Measurements from ENCODE around the gene CDHR3.

The CDHR3 gene

DNA sequence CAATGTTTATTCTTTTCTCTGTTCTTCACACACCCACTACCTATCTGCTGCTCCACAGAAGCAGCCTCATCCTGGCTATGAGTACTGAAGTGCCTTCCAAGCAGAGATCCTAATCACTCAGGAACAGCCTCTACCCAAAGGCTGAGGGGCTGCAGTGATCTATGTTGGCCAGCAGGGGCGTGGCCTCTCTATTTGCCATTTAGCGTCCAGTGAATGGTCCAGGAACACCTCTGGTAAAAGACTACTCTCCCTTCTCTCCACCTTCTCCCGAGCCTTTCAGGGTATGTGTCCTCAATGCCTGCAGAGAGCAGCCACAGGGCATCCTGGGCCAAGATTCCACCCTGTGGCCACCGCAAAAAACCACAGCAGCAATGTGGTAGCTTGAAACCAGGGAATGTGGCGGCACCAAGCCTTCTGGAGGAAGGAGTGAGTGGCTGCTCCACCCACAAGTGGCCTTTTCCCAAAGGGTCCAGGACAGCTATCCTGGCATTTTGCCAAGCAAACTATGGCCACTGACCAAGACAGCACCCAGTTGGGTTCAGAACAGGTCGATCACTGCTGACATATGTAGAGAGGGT, 78.2 kb downstream of the CDHR3 start:
- Histone ChIP-seq H3K4ac (ENCODE audit: low read depth, low read length) (no peak overlapping the region), H2BK15ac (replicated peaks; ENCODE audit: low read depth) (no peak overlapping the region), H2AK5ac (ENCODE audit: low read length) (no peak overlapping the region), H2BK120ac (ENCODE audit: low read depth, low read length) (no peak overlapping the region), H4K5ac (ENCODE audit: low read length) (no peak overlapping the region), H4K8ac (ENCODE audit: low read depth, low read length) (no peak overlapping the region), H3K9ac (ENCODE audit: low read length) (no peak overlapping the region), H3K36me3 (ENCODE audit: control insufficient read depth, insufficient read depth, low read length) (no peaks in the 10 kb centered on the region), H3K4me2 (ENCODE audit: low read length) (no peak overlapping the region), H3K4me1 (ENCODE audit: control insufficient read depth, low read depth, low read length) (no peaks in the 10 kb centered on the region), H3K79me2 (ENCODE audit: control insufficient read depth, insufficient read depth, low read length) (no peaks in the 10 kb centered on the region), H3K27me3 (ENCODE audit: insufficient read depth, low read length, poor library complexity) (no peaks in the 10 kb centered on the region), H3K56ac (ENCODE audit: low read length) (peak overlapping the region; percentile 29), H3K23ac (ENCODE audit: low read length) (no peak overlapping the region), H3K18ac (ENCODE audit: low read length) (no peak overlapping the region), H3K4me3 (ENCODE audit: low read length) (no peak overlapping the region), H3K27ac (ENCODE audit: low read depth, low read length) (no peak overlapping the region), H3K79me1 (ENCODE audit: low read length) (no peaks in the 10 kb centered on the region), H2BK5ac (ENCODE audit: low read length) (no peak overlapping the region)
- no CpG with 5 or more reads among the region's 6 CpGs for WGBS (ENCODE audit: extremely low coverage, insufficient coverage, low lambda C conversion rate)
- peak; percentile 87 for DNase-seq

DNA sequence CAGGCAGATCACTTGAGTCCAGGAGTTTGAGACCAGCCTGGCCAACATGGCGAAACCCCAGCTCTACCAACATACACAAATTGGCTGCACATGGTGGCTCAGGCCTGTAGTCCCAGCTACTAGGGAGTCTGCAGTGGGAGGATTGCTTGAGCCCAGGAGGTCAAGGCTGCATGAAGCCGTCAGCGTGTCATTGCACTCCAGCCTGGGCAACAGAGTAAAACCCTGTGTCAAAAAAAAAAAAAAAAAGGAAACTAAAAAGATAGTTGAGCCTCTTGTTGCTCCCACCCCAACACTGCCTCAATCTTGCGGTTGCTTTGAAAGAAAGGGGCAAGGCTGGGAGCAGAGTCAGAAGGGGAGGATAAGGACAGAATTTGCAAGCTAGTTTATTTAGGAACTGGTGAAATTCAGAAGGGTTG, 79.1 kb downstream of the CDHR3 start:
- Histone ChIP-seq H3K4me2 (ENCODE audit: low read length) (no peak overlapping the region), H3K18ac (ENCODE audit: low read length) (peak overlapping the region; percentile 15), H2BK5ac (ENCODE audit: low read length) (no peak overlapping the region), H3K79me1 (ENCODE audit: low read length) (no peaks in the 10 kb centered on the region), H4K8ac (ENCODE audit: low read depth, low read length) (no peak overlapping the region), H3K36me3 (ENCODE audit: control insufficient read depth, insufficient read depth, low read length) (no peaks in the 10 kb centered on the region), H4K5ac (ENCODE audit: low read length) (no peak overlapping the region), H3K79me2 (ENCODE audit: control insufficient read depth, insufficient read depth, low read length) (no peaks in the 10 kb centered on the region), H3K23ac (ENCODE audit: low read length) (no peak overlapping the region), H3K4me3 (ENCODE audit: low read length) (no peak overlapping the region), H2AK5ac (ENCODE audit: low read length) (no peak overlapping the region), H3K4me1 (ENCODE audit: control insufficient read depth, low read depth, low read length) (no peaks in the 10 kb centered on the region), H2BK15ac (replicated peaks; ENCODE audit: low read depth) (no peak overlapping the region), H3K56ac (ENCODE audit: low read length) (peak overlapping the region; percentile 75), H3K9ac (ENCODE audit: low read length) (peak overlapping the region; percentile 30), H3K4ac (ENCODE audit: low read depth, low read length) (no peak overlapping the region), H2BK120ac (ENCODE audit: low read depth, low read length) (no peak overlapping the region), H3K27ac (ENCODE audit: low read depth, low read length) (no peak overlapping the region), H3K27me3 (ENCODE audit: insufficient read depth, low read length, poor library complexity) (no peaks in the 10 kb centered on the region)
- no peak for DNase-seq
- no CpG with 5 or more reads among the region's 4 CpGs for WGBS (ENCODE audit: extremely low coverage, insufficient coverage, low lambda C conversion rate)

DNA sequence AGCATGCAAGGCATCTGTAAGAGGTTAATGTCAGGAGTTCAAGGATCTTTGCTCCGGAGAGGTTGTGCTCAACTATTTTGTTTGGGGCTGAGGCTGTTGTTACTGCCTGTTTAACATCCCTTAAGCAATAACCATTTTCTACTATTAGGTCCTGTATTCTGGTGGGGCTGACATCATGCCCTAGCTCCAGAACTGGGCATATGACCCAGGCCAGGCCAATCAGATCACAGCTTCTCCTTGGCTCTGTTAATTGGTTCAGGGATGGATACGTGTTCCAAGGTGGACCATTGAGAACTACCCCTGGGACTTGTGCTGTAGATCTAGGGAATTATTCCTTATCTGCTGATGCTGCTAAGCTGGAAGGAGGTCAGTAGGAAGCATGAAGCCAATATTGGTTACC, 82.1 kb downstream of the CDHR3 start:
- no peaks in the 10 kb centered on the region for H3K79me1 ChIP-seq (ENCODE audit: low read length)
- WGBS (ENCODE audit: extremely low coverage, insufficient coverage, low lambda C conversion rate): no CpG with 5 or more reads among the region's 2 CpGs
- H3K4ac ChIP-seq (ENCODE audit: low read depth, low read length): no peak overlapping the region
- DNase-seq: no peak
- no peak overlapping the region for H4K5ac ChIP-seq (ENCODE audit: low read length)
- H3K4me3 ChIP-seq (ENCODE audit: low read length): no peak overlapping the region
- H2BK15ac ChIP-seq (replicated peaks; ENCODE audit: low read depth): no peak overlapping the region
- no peaks in the 10 kb centered on the region for H3K4me1 ChIP-seq (ENCODE audit: control insufficient read depth, low read depth, low read length)
- no peak overlapping the region for H4K8ac ChIP-seq (ENCODE audit: low read depth, low read length)
- H3K9ac ChIP-seq (ENCODE audit: low read length): no peak overlapping the region
- no peak overlapping the region for H2BK5ac ChIP-seq (ENCODE audit: low read length)
- no peak overlapping the region for H3K4me2 ChIP-seq (ENCODE audit: low read length)
- no peaks in the 10 kb centered on the region for H3K36me3 ChIP-seq (ENCODE audit: control insufficient read depth, insufficient read depth, low read length)
- no peaks in the 10 kb centered on the region for H3K27me3 ChIP-seq (ENCODE audit: insufficient read depth, low read length, poor library complexity)
- no peak overlapping the region for H3K18ac ChIP-seq (ENCODE audit: low read length)
- no peak overlapping the region for H3K23ac ChIP-seq (ENCODE audit: low read length)
- H2BK120ac ChIP-seq (ENCODE audit: low read depth, low read length): no peak overlapping the region
- no peak overlapping the region for H3K27ac ChIP-seq (ENCODE audit: low read depth, low read length)
- no peak overlapping the region for H3K56ac ChIP-seq (ENCODE audit: low read length)
- no peak overlapping the region for H2AK5ac ChIP-seq (ENCODE audit: low read length)
- no peaks in the 10 kb centered on the region for H3K79me2 ChIP-seq (ENCODE audit: control insufficient read depth, insufficient read depth, low read length)

DNA sequence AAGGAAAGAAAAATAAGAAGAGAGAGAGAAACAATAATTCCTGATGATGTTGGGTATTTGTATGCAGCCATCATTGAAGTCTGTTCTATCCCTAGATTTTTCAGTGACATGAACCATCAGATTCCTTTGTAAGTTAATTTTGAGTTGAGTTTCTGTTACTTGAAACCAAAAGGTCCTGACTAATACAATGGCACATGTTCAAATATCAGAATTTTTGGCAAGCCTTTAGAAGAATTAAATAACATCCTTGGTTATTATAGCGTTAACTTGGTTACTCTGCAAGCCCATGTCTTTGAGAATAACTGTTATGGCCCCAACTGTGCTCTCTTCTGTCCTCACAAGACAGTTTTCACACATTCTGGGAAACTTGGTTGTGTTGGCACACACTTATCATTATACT, 82.5 kb downstream of the CDHR3 start:
- H2BK15ac ChIP-seq (replicated peaks; ENCODE audit: low read depth): no peak overlapping the region
- H3K79me2 ChIP-seq (ENCODE audit: control insufficient read depth, insufficient read depth, low read length): no peaks in the 10 kb centered on the region
- H2BK120ac ChIP-seq (ENCODE audit: low read depth, low read length): no peak overlapping the region
- H4K5ac ChIP-seq (ENCODE audit: low read length): no peak overlapping the region
- no peak overlapping the region for H3K4me2 ChIP-seq (ENCODE audit: low read length)
- WGBS (ENCODE audit: extremely low coverage, insufficient coverage, low lambda C conversion rate): no CpG with 5 or more reads among the region's 1 CpG
- DNase-seq: no peak
- no peak overlapping the region for H3K27ac ChIP-seq (ENCODE audit: low read depth, low read length)
- no peak overlapping the region for H2BK5ac ChIP-seq (ENCODE audit: low read length)
- H3K36me3 ChIP-seq (ENCODE audit: control insufficient read depth, insufficient read depth, low read length): no peaks in the 10 kb centered on the region
- no peak overlapping the region for H3K23ac ChIP-seq (ENCODE audit: low read length)
- no peak overlapping the region for H3K4me3 ChIP-seq (ENCODE audit: low read length)
- H4K8ac ChIP-seq (ENCODE audit: low read depth, low read length): no peak overlapping the region
- H3K18ac ChIP-seq (ENCODE audit: low read length): no peak overlapping the region
- H2AK5ac ChIP-seq (ENCODE audit: low read length): no peak overlapping the region
- H3K79me1 ChIP-seq (ENCODE audit: low read length): no peaks in the 10 kb centered on the region
- no peak overlapping the region for H3K9ac ChIP-seq (ENCODE audit: low read length)
- no peaks in the 10 kb centered on the region for H3K4me1 ChIP-seq (ENCODE audit: control insufficient read depth, low read depth, low read length)
- H3K27me3 ChIP-seq (ENCODE audit: insufficient read depth, low read length, poor library complexity): no peaks in the 10 kb centered on the region
- no peak overlapping the region for H3K56ac ChIP-seq (ENCODE audit: low read length)
- H3K4ac ChIP-seq (ENCODE audit: low read depth, low read length): no peak overlapping the region

DNA sequence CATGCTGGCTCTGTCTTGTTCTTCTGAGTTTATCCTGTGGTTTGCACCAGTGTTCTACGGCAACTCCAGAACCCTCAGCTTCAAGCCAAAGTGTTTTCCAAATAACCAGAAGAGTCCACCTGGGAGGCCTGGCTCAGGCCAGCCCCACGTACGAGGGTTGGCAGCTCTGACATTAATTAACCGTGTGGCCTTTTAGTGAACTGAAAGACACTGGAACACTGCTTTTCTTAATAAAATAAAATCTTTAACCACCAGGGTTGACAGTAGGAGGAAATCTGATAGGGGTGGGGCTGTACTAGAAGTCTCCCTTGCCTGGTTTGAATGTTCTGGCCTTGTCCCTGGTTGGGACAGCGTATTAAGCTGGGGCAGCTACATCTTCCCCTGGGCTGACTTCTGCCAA, 84.1 kb downstream of the CDHR3 start:
- H4K5ac ChIP-seq (ENCODE audit: low read length): no peak overlapping the region
- H2BK15ac ChIP-seq (replicated peaks; ENCODE audit: low read depth): no peak overlapping the region
- H3K4ac ChIP-seq (ENCODE audit: low read depth, low read length): no peak overlapping the region
- H3K23ac ChIP-seq (ENCODE audit: low read length): no peak overlapping the region
- no peak overlapping the region for H3K9ac ChIP-seq (ENCODE audit: low read length)
- no peak overlapping the region for H2BK120ac ChIP-seq (ENCODE audit: low read depth, low read length)
- no peaks in the 10 kb centered on the region for H3K79me1 ChIP-seq (ENCODE audit: low read length)
- H3K4me1 ChIP-seq (ENCODE audit: control insufficient read depth, low read depth, low read length): no peaks in the 10 kb centered on the region
- H3K4me2 ChIP-seq (ENCODE audit: low read length): no peak overlapping the region
- H3K56ac ChIP-seq (ENCODE audit: low read length): no peak overlapping the region
- no CpG with 5 or more reads among the region's 5 CpGs for WGBS (ENCODE audit: extremely low coverage, insufficient coverage, low lambda C conversion rate)
- H2BK5ac ChIP-seq (ENCODE audit: low read length): no peak overlapping the region
- no peak overlapping the region for H4K8ac ChIP-seq (ENCODE audit: low read depth, low read length)
- no peak overlapping the region for H3K27ac ChIP-seq (ENCODE audit: low read depth, low read length)
- H3K79me2 ChIP-seq (ENCODE audit: control insufficient read depth, insufficient read depth, low read length): no peaks in the 10 kb centered on the region
- no peaks in the 10 kb centered on the region for H3K36me3 ChIP-seq (ENCODE audit: control insufficient read depth, insufficient read depth, low read length)
- no peak for DNase-seq
- no peak overlapping the region for H3K4me3 ChIP-seq (ENCODE audit: low read length)
- no peak overlapping the region for H3K18ac ChIP-seq (ENCODE audit: low read length)
- H3K27me3 ChIP-seq (ENCODE audit: insufficient read depth, low read length, poor library complexity): no peaks in the 10 kb centered on the region
- H2AK5ac ChIP-seq (ENCODE audit: low read length): no peak overlapping the region
